Fibroblast of lung (primary cell): Measurements from ENCODE around the gene CCND2.
A peak's percentile ranks its signal among the peaks of the same experiment; 100 is the strongest.

Experiments used
- EZH2 ChIP-seq: IDR thresholded peaks from 2 replicates; pipeline ENCODE4 v1.5.1; 2012; ENCODE audit warnings: low read length, control low read depth, mild to moderate bottlenecking; ENCODE audit errors: missing control alignments
- TF ChIP-seq, protein P1 (sequence below), 2 donors: IDR thresholded peaks in 1 of 2; conservative IDR thresholded peaks in 1 of 2; 1 replicate in 1 of 2; 2 replicates in 1 of 2; pipeline ENCODE4 v1.5.1; 2011 to 2012; ENCODE audit warnings: low read length in 2 of 2, control low read depth in 1 of 2, inconsistent platforms in 1 of 2, low read depth in 1 of 2, mild to moderate bottlenecking in 1 of 2

DNA sequence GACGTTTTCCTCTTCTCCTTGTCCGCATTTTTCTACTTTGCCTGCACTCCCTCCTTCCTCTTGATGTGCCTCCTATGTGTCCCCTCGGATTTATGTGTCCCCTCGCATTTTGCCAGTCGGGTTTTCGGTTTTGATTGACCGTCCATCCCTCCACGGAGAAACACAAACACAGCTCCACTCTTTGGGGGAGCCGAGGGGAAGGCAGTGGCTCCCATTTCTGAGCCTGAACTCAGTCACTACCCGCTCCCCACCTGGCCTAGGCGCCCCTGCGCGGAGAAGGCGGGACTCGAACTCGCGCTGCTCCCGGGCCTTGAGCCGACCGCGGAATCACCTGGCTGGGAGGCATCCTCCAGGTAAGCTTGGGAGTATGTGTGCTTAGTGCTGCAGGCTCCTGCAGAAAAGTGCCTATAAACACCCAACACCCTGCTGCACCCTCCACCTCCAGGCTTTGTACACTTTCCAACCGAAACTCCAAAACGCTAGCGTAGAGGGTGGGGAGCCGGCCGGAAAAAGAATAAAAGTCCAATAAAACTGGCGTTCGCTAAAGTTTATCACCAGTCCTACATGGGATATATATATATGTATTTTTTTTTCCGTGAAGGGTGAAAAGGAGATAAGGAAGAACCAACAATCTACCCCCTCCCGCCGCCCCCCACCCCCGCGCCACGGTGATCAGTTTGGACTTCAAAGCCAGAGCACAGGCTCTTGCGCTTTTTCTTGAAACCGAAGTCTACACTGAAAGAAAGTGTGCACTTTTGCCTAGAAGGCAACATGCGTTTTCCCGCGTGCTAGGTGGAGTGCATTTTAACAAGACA lies 3.3 kb upstream of the CCND2 start:
- TF ChIP-seq, protein P1, sequence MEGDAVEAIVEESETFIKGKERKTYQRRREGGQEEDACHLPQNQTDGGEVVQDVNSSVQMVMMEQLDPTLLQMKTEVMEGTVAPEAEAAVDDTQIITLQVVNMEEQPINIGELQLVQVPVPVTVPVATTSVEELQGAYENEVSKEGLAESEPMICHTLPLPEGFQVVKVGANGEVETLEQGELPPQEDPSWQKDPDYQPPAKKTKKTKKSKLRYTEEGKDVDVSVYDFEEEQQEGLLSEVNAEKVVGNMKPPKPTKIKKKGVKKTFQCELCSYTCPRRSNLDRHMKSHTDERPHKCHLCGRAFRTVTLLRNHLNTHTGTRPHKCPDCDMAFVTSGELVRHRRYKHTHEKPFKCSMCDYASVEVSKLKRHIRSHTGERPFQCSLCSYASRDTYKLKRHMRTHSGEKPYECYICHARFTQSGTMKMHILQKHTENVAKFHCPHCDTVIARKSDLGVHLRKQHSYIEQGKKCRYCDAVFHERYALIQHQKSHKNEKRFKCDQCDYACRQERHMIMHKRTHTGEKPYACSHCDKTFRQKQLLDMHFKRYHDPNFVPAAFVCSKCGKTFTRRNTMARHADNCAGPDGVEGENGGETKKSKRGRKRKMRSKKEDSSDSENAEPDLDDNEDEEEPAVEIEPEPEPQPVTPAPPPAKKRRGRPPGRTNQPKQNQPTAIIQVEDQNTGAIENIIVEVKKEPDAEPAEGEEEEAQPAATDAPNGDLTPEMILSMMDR (conservative IDR thresholded peaks at IDR 0.05 in 1 of 2, IDR thresholded peaks at IDR 0.05 in 1 of 2; ENCODE audit: low read depth in 1 of 2, low read length in 2 of 2) = no peak
- peak; percentile 100 for TF ChIP-seq EZH2
